ENCODE measurements around the gene GJB5. TPM values are rescaled to one million over a fixed set of nuclear protein-coding genes. Genes with fewer than 3 reads are reported as not detected.

Gene GJB5
- total and polyA plus RNA-seq, 2 donors: 1.7 to 3.9 TPM

DNA sequence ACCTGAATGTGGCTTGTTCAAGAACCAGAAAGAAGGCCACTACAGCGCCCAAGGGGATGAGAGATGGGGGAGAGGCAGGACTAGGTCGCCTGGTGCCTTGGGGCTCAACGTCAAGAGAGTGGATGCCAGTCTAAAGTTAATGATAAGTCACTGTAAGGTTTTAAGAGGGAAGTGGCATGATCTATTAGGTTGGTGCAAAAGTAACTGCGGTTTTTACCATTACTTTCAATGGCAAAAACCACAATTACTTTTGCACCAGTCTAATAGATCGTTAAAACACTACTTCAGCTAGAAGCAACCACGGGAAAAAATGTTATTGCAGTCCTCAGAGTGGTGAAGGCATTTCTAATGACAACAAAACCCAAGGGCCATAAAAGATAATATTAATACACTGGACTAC lies 23.5 kb downstream of the GJB5 start:
- WGBS: 92% methylated on average over 6 of the region's 6 CpGs
- Histone ChIP-seq H3K4me1 (ENCODE audit: control insufficient read depth in 2 of 2, insufficient read depth in 2 of 2, low read length in 2 of 2) (peaks cover 0 to 2% of the 10 kb centered on the region in 2 donors), H3K27me3 (ENCODE audit: control insufficient read depth in 2 of 2, insufficient read depth in 1 of 2, low read length in 1 of 2) (peaks cover 15 to 48% of the 10 kb centered on the region in 2 donors), H3K9me3 (ENCODE audit: control insufficient read depth in 2 of 2, insufficient read depth in 1 of 2, low read length in 1 of 2) (no peaks in the 10 kb centered on the region), H3K27ac (ENCODE audit: low read depth in 1 of 2, low read length in 1 of 2) (no peak overlapping the region), H3K36me3 (ENCODE audit: control insufficient read depth in 2 of 2, insufficient read depth in 2 of 2, low read length in 1 of 2) (no peaks in the 10 kb centered on the region), H3K4me3 (ENCODE audit: low read length in 2 of 2) (no peak overlapping the region)
- no peak for DNase-seq (ENCODE audit: low read depth in 6 of 9, low spot score in 9 of 9)

DNA sequence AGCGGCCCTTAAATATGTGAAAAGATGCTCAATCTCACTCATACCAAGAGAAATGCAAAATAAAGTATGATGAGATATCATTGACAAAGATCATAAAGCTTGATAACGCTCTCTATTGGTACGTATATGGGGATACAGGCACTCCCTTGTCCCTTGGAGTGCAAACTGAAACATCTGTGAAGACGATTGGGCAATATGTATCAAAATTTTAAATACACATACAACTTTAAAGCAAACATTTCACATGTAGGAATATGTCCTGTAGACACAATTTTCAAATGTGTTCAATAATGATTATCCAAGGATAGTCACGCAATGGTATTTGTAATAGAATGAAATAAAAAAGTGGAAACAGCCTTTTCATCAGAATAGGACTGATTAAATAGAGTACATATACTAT lies 24.2 kb downstream of the GJB5 start:
- no peaks in the 10 kb centered on the region for H3K9me3 ChIP-seq (ENCODE audit: control insufficient read depth in 2 of 2, insufficient read depth in 1 of 2, low read length in 1 of 2)
- WGBS: 96% methylated on average over 5 of the region's 5 CpGs
- H3K27me3 ChIP-seq (ENCODE audit: control insufficient read depth in 2 of 2, insufficient read depth in 1 of 2, low read length in 1 of 2): peaks cover 15 to 53% of the 10 kb centered on the region in 2 donors
- H3K4me1 ChIP-seq (ENCODE audit: control insufficient read depth in 2 of 2, insufficient read depth in 2 of 2, low read length in 2 of 2): peaks cover 0 to 2% of the 10 kb centered on the region in 2 donors
- H3K27ac ChIP-seq (ENCODE audit: low read depth in 1 of 2, low read length in 1 of 2): no peak overlapping the region
- no peak for DNase-seq (ENCODE audit: low read depth in 6 of 9, low spot score in 9 of 9)
- no peaks in the 10 kb centered on the region for H3K36me3 ChIP-seq (ENCODE audit: control insufficient read depth in 2 of 2, insufficient read depth in 2 of 2, low read length in 1 of 2)
- no peak overlapping the region for H3K4me3 ChIP-seq (ENCODE audit: low read length in 2 of 2)

DNA sequence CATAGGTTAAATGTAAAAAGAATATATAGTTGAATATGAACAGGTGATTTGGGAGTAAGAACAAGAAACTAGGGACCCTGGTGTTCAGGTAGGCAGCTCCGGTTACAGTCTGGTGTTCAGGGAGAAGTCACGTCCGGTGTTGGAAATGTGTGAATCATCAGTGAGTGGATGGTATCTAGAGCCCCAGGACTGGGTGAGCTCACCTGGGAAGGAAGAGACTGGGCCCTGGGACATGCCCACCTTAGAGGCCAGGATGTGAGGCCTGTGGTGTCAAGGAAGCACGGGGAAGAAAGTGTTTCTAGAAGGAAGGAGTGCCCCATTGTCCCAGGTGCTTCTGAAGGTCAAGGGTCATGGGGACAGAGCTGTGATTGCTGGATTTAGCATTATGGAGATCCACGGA lies 24.7 kb downstream of the GJB5 start:
- H3K27me3 ChIP-seq (ENCODE audit: control insufficient read depth in 2 of 2, insufficient read depth in 1 of 2, low read length in 1 of 2): peaks cover 15 to 53% of the 10 kb centered on the region in 2 donors

DNA sequence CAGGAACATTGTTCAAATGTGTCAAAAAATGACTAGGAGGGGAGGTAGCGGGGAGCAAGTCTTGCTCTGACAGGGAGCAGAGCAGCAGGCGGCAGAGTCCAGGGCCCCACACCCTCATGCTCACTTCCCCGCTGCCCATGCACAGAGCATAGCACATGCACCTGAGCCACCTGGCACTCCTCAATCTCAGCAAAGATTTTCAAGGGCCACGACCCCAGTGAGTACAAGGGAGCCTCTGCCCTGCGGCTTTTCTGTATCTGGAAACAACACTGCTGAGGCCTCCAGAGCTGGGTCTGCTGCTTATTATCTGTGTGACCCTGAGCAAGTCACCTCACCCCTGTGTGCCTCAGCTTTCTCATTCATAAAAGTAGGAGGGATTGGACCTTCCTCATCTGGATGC lies 25.1 kb downstream of the GJB5 start:
- DNase-seq (ENCODE audit: low read depth in 6 of 9, low spot score in 9 of 9): no peak

More for the DNA sequence above, 24.7 kb downstream of the GJB5 start:
- no peak overlapping the region for H3K4me3 ChIP-seq (ENCODE audit: low read length in 2 of 2)
- no peaks in the 10 kb centered on the region for H3K36me3 ChIP-seq (ENCODE audit: control insufficient read depth in 2 of 2, insufficient read depth in 2 of 2, low read length in 1 of 2)
- H3K9me3 ChIP-seq (ENCODE audit: control insufficient read depth in 2 of 2, insufficient read depth in 1 of 2, low read length in 1 of 2): no peaks in the 10 kb centered on the region
- H3K27ac ChIP-seq (ENCODE audit: low read depth in 1 of 2, low read length in 1 of 2): no peak overlapping the region
- 92% methylated on average over 5 of the region's 5 CpGs for WGBS
- DNase-seq (ENCODE audit: low read depth in 6 of 9, low spot score in 9 of 9): no peak
- H3K4me1 ChIP-seq (ENCODE audit: control insufficient read depth in 2 of 2, insufficient read depth in 2 of 2, low read length in 2 of 2): peaks cover 0 to 2% of the 10 kb centered on the region in 2 donors

DNA sequence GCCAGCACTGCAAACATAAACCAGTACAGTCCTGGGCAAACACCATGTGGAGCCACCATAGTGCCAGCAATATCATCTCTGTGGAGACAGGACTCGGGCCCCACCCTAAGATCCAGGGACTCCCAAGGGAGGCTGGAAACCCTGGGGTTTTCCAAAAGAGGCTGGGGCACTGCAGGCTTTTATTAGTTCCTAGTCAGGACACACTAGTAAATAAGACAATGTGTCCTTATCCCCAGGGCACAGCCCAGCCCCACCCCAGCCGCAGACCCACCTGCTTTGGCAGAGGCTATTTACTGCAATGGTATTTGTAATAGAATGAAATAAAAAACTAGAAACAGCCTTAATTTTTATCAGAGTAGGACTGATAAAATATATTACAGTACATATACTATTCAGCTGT lies 25.7 kb downstream of the GJB5 start:
- DNase-seq (ENCODE audit: low read depth in 6 of 9, low spot score in 9 of 9): no peak
- Histone ChIP-seq H3K36me3 (ENCODE audit: control insufficient read depth in 2 of 2, insufficient read depth in 2 of 2, low read length in 1 of 2) (no peaks in the 10 kb centered on the region), H3K4me3 (ENCODE audit: low read length in 2 of 2) (no peak overlapping the region), H3K4me1 (ENCODE audit: control insufficient read depth in 2 of 2, insufficient read depth in 2 of 2, low read length in 2 of 2) (peaks cover 0 to 2% of the 10 kb centered on the region in 2 donors), H3K27ac (ENCODE audit: low read depth in 1 of 2, low read length in 1 of 2) (no peak overlapping the region), H3K9me3 (ENCODE audit: control insufficient read depth in 2 of 2, insufficient read depth in 1 of 2, low read length in 1 of 2) (no peaks in the 10 kb centered on the region), H3K27me3 (ENCODE audit: control insufficient read depth in 2 of 2, insufficient read depth in 1 of 2, low read length in 1 of 2) (peaks cover 15 to 60% of the 10 kb centered on the region in 2 donors)
- WGBS: 89% methylated on average over 2 of the region's 2 CpGs

More for the DNA sequence above, 25.1 kb downstream of the GJB5 start:
- H3K36me3 ChIP-seq (ENCODE audit: control insufficient read depth in 2 of 2, insufficient read depth in 2 of 2, low read length in 1 of 2): no peaks in the 10 kb centered on the region
- peaks cover 0 to 2% of the 10 kb centered on the region in 2 donors for H3K4me1 ChIP-seq (ENCODE audit: control insufficient read depth in 2 of 2, insufficient read depth in 2 of 2, low read length in 2 of 2)
- H3K27me3 ChIP-seq (ENCODE audit: control insufficient read depth in 2 of 2, insufficient read depth in 1 of 2, low read length in 1 of 2): peaks cover 15 to 57% of the 10 kb centered on the region in 2 donors
- H3K27ac ChIP-seq (ENCODE audit: low read depth in 1 of 2, low read length in 1 of 2): no peak overlapping the region
- 95% methylated on average over 5 of the region's 5 CpGs for WGBS
- no peak overlapping the region for H3K4me3 ChIP-seq (ENCODE audit: low read length in 2 of 2)
- no peaks in the 10 kb centered on the region for H3K9me3 ChIP-seq (ENCODE audit: control insufficient read depth in 2 of 2, insufficient read depth in 1 of 2, low read length in 1 of 2)

DNA sequence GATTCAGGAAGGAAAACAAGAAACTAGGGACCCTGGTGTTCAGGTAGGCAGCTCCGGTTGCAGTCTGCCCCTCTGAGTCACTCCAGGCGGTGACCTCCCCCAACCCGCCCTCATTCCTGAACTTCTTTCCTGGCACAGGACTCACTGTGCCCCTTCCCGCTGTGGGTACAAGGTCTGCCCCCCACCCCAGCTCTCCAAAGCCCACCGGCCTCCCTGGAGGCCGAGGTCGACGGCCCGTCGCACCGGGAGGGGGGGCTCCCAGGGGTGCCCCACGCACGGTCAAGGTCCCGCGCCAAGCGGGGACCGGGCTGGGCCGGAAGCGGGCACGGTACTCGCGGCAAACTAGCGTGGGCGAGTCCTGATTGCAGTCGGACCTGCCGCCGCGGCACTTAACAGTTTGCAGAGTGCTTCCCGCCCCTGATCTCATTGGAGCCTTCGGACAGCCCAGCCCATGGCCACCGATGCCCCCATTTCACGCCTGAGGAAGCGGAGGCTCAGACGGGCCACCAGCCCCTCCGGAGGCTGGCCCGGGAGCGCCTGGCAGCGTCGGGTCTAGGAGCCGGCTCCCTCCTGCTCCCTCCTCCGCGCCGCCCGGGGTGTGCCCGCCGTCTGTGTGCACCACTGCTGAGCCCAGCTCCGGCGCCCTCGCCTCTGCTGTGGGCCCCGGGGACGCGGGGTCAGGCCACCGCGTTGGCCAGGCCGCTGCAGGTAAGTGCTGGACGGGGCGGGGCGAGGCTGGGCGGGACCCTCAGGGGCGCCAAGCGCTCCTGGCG lies 26.4 kb downstream of the GJB5 start, which contains the start of gene GJB3:
Gene GJB3, plus strand, starts transcription at position 144 of the 773 bp plus-strand sequence. CDS start 3,549 bp downstream, outside the sequence.
- Histone ChIP-seq H3K4me3 (ENCODE audit: low read length in 2 of 2) (peak within 1 kb of the TSS in 1 of 2 donors; percentile 26), H3K36me3 (ENCODE audit: control insufficient read depth in 2 of 2, insufficient read depth in 2 of 2, low read length in 1 of 2) (no peaks in the 10 kb centered on the region), H3K4me1 (ENCODE audit: control insufficient read depth in 2 of 2, insufficient read depth in 2 of 2, low read length in 2 of 2) (peaks cover 0 to 2% of the 10 kb centered on the region in 2 donors), H3K27me3 (ENCODE audit: control insufficient read depth in 2 of 2, insufficient read depth in 1 of 2, low read length in 1 of 2) (peaks cover 15 to 63% of the 10 kb centered on the region in 2 donors), H3K9me3 (ENCODE audit: control insufficient read depth in 2 of 2, insufficient read depth in 1 of 2, low read length in 1 of 2) (no peaks in the 10 kb centered on the region), H3K27ac (ENCODE audit: low read depth in 1 of 2, low read length in 1 of 2) (no peak within 1 kb of the TSS)
- 7% methylated on average over 62 of the region's 62 CpGs for WGBS
- no peak for DNase-seq (ENCODE audit: low read depth in 6 of 9, low spot score in 9 of 9)

DNA sequence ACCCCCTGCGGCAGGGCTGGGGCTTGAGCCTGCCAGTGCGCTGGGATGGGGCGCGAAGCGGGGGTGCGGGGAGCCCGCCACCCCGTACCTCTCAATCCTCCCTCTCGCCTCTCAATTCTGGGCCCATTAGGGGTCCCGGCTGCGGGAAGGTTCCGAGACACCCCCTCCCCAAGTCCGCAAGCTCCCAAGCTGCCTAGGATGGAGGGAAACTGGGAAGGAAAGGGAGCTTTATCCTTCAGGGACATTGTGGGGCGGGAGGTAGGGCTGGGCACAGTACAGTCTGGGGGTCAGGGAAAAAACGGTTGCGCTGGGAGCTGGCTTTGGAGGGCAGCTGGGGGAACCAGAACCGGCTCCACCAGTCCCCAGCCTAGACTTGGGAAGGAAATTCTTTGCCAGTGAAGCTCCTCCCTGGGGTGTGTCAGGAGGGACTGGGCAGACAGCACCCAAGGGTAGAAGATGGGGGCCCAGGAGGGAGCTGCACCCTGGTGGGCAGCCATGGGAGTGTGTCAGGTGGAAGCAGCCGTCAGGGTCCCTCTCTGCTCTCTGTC lies 27.1 kb downstream of the GJB5 start:
- Histone ChIP-seq H3K9me3 (ENCODE audit: control insufficient read depth in 2 of 2, insufficient read depth in 1 of 2, low read length in 1 of 2) (no peaks in the 10 kb centered on the region), H3K4me1 (ENCODE audit: control insufficient read depth in 2 of 2, insufficient read depth in 2 of 2, low read length in 2 of 2) (peaks cover 0 to 2% of the 10 kb centered on the region in 2 donors), H3K27ac (ENCODE audit: low read depth in 1 of 2, low read length in 1 of 2) (no peak overlapping the region), H3K27me3 (ENCODE audit: control insufficient read depth in 2 of 2, insufficient read depth in 1 of 2, low read length in 1 of 2) (peaks cover 15 to 61% of the 10 kb centered on the region in 2 donors), H3K36me3 (ENCODE audit: control insufficient read depth in 2 of 2, insufficient read depth in 2 of 2, low read length in 1 of 2) (no peaks in the 10 kb centered on the region), H3K4me3 (ENCODE audit: low read length in 2 of 2) (no peak overlapping the region)
- no peak for DNase-seq (ENCODE audit: low read depth in 6 of 9, low spot score in 9 of 9)
- 15% methylated on average over 18 of the region's 18 CpGs for WGBS

DNA sequence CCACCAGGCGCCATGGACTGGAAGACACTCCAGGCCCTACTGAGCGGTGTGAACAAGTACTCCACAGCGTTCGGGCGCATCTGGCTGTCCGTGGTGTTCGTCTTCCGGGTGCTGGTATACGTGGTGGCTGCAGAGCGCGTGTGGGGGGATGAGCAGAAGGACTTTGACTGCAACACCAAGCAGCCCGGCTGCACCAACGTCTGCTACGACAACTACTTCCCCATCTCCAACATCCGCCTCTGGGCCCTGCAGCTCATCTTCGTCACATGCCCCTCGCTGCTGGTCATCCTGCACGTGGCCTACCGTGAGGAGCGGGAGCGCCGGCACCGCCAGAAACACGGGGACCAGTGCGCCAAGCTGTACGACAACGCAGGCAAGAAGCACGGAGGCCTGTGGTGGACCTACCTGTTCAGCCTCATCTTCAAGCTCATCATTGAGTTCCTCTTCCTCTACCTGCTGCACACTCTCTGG lies 29.9 kb downstream of the GJB5 start:
- H3K36me3 ChIP-seq (ENCODE audit: control insufficient read depth in 2 of 2, insufficient read depth in 2 of 2, low read length in 1 of 2): no peaks in the 10 kb centered on the region
- DNase-seq (ENCODE audit: low read depth in 6 of 9, low spot score in 9 of 9): no peak
- H3K27me3 ChIP-seq (ENCODE audit: control insufficient read depth in 2 of 2, insufficient read depth in 1 of 2, low read length in 1 of 2): peaks cover 12 to 53% of the 10 kb centered on the region in 2 donors
- H3K9me3 ChIP-seq (ENCODE audit: control insufficient read depth in 2 of 2, insufficient read depth in 1 of 2, low read length in 1 of 2): no peaks in the 10 kb centered on the region
- H3K4me1 ChIP-seq (ENCODE audit: control insufficient read depth in 2 of 2, insufficient read depth in 2 of 2, low read length in 2 of 2): no peaks in the 10 kb centered on the region
- H3K4me3 ChIP-seq (ENCODE audit: low read length in 2 of 2): no peak overlapping the region
- WGBS: 95% methylated on average over 28 of the region's 28 CpGs
- H3K27ac ChIP-seq (ENCODE audit: low read depth in 1 of 2, low read length in 1 of 2): no peak overlapping the region

DNA sequence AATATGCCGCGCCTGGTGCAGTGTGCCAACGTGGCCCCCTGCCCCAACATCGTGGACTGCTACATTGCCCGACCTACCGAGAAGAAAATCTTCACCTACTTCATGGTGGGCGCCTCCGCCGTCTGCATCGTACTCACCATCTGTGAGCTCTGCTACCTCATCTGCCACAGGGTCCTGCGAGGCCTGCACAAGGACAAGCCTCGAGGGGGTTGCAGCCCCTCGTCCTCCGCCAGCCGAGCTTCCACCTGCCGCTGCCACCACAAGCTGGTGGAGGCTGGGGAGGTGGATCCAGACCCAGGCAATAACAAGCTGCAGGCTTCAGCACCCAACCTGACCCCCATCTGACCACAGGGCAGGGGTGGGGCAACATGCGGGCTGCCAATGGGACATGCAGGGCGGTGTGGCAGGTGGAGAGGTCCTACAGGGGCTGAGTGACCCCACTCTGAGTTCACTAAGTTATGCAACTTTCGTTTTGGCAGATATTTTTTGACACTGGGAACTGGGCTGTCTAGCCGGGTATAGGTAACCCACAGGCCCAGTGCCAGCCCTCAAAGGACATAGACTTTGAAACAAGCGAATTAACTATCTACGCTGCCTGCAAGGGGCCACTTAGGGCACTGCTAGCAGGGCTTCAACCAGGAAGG lies 30.5 kb downstream of the GJB5 start:
- WGBS: 89% methylated on average over 22 of the region's 22 CpGs
- no peak for DNase-seq (ENCODE audit: low read depth in 6 of 9, low spot score in 9 of 9)
- H3K27ac ChIP-seq (ENCODE audit: low read depth in 1 of 2, low read length in 1 of 2): no peak overlapping the region
- no peaks in the 10 kb centered on the region for H3K9me3 ChIP-seq (ENCODE audit: control insufficient read depth in 2 of 2, insufficient read depth in 1 of 2, low read length in 1 of 2)
- H3K27me3 ChIP-seq (ENCODE audit: control insufficient read depth in 2 of 2, insufficient read depth in 1 of 2, low read length in 1 of 2): peaks cover 12 to 47% of the 10 kb centered on the region in 2 donors
- no peaks in the 10 kb centered on the region for H3K36me3 ChIP-seq (ENCODE audit: control insufficient read depth in 2 of 2, insufficient read depth in 2 of 2, low read length in 1 of 2)
- H3K4me1 ChIP-seq (ENCODE audit: control insufficient read depth in 2 of 2, insufficient read depth in 2 of 2, low read length in 2 of 2): no peaks in the 10 kb centered on the region
- H3K4me3 ChIP-seq (ENCODE audit: low read length in 2 of 2): no peak overlapping the region
